Coronary artery (tissue), 2 donors: Measurements from ENCODE around the gene ACKR3.
A peak's percentile ranks its signal among the peaks of the same experiment; 100 is the strongest.

ENCODE experiments used
- DNase-seq: peaks from one replicate; pipeline ENCODE4 v3.0.0-alpha.2; 2017; ENCODE audit warnings: low spot score
- H3K27ac ChIP-seq, 2 donors: fragments of 200-600 bp; sonication (generic); one replicate each; pipeline ENCODE4 v1.5.1; 2016 to 2019
- H3K4me3 ChIP-seq: fragments of 200-600 bp; sonication (generic); 2 replicates; pipeline ENCODE4 v1.5.1; 2016; ENCODE audit warnings: mild to moderate bottlenecking, moderate library complexity
- CTCF ChIP-seq: fragments of 200-600 bp; sonication (generic); IDR thresholded peaks from one replicate; pipeline ENCODE4 v1.5.1; 2019; ENCODE audit warnings: antibody characterized with exemption

The ACKR3 gene

GRCh38 chr2:236574000-236574399, 4.4 kb downstream of the ACKR3 start:
- peak overlapping the region; percentile 76 for H3K4me3 ChIP-seq
- DNase-seq, result no peak
- H3K27ac ChIP-seq, result peak overlapping the region in 1 of 2 donors; percentile 68
- no peak for TF ChIP-seq CTCF

- peak overlapping the region in 1 of 2 donors; percentile 68 for H3K27ac ChIP-seq
- no peak for DNase-seq
- no peak for TF ChIP-seq CTCF
- H3K4me3 ChIP-seq, result peak overlapping the region; percentile 76
Measured at GRCh38 chr2:236574424-236575145, 5.0 kb downstream of the ACKR3 start.

- Histone ChIP-seq H3K27ac (peak overlapping the region in 1 of 2 donors; percentile 65), H3K4me3 (peak overlapping the region; percentile 76)
- DNase-seq, result no peak
- no peak for TF ChIP-seq CTCF
Measured at GRCh38 chr2:236575510-236575909, 5.9 kb downstream of the ACKR3 start.

- DNase-seq, result no peak
- H3K27ac ChIP-seq, result peak overlapping the region in 1 of 2 donors; percentile 65
- peak overlapping the region; percentile 76 for H3K4me3 ChIP-seq
- TF ChIP-seq CTCF, result no peak
Measured at GRCh38 chr2:236576087-236576486, 6.5 kb downstream of the ACKR3 start.

GRCh38 chr2:236576953-236577352, 7.3 kb downstream of the ACKR3 start:
- no peak overlapping the region for H3K4me3 ChIP-seq
- peak overlapping the region; percentile 40 to 65 for H3K27ac ChIP-seq
- no peak for TF ChIP-seq CTCF
- no peak for DNase-seq

GRCh38 chr2:236577481-236578410, 8.1 kb downstream of the ACKR3 start:
- TF ChIP-seq CTCF, result no peak
- no peak overlapping the region for H3K4me3 ChIP-seq
- peak; percentile 72 for DNase-seq
- H3K27ac ChIP-seq, result peak overlapping the region; percentile 40 to 65
